Posterior cingulate gyrus (tissue), 11 donors: ENCODE results near the gene SBSN.

Experiments used
- DNase-seq, 10 donors: peaks; one replicate each; pipeline versions ENCODE4 v3.0.0 to v3.0.0-alpha.2; 2020 to 2021; ENCODE audit warnings: mixed read lengths in 3 of 10
- intact Hi-C: fragments of 100-400 bp; cut with DNase I; formaldehyde crosslinking; loops from one replicate; pipeline ENCODE4 v1.15.1; 2023

Gene SBSN

GRCh38 chr19:35555301-35556005 lies 27.3 kb upstream of the SBSN start:
- DNase-seq = peak in 2 of 10 donors; percentile 62 to 70
- intact Hi-C loops = no loop called here

DNA sequence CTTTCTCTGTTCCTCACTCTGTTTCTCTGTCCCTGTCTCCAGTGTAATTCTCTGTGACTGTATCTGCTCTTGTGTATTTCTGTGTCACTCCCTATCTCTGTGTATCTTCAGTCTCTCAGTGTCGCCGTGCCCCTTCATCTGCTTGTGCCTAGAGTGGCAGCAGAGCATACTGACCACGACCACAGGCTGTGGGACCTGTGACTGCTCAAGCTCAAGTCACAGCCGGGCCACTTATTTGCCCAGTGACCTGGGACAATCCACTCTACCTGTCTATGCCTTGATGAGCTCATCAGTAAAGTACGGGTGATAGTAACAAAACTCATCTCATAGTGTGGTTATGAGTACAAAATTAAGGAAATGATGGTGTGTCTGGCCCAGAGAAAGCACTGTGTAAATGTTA lies 26.0 kb upstream of the SBSN start:
- intact Hi-C loops = no loop called here
- peak in 2 of 10 donors; percentile 15 to 36 for DNase-seq

DNA sequence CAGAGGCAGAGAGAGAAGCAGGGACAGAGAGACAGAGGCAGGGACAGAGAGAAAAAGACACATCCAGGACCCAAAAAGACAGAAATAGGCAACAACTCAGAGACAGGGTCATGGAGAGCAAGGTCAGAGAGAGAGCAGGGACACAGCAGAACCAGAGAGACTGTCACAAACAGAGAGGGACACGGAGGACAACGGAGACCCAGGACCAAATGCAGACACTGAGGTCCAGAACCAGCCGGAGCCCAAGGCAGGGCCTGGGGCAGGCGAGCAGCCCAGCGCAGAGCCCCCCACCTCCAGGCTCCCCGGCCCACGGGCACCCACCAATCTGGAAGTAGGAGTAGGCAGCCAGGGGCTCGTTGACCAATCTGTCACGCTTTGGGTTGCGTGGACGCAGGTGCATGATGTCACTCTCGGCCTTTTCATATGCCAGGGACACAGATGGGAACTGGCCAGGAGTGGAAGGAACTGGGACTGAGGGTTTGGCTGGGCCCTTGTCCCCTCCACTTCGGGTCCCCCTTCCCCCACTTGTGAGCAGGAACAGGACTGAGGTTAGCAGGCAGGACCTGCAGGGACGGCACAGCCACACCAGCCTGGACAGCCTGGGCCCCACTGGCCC lies 25.4 kb upstream of the SBSN start:
- DNase-seq = peak in 3 of 10 donors; percentile 46 to 76 (median 64)
- intact Hi-C loops = no loop called here

DNA sequence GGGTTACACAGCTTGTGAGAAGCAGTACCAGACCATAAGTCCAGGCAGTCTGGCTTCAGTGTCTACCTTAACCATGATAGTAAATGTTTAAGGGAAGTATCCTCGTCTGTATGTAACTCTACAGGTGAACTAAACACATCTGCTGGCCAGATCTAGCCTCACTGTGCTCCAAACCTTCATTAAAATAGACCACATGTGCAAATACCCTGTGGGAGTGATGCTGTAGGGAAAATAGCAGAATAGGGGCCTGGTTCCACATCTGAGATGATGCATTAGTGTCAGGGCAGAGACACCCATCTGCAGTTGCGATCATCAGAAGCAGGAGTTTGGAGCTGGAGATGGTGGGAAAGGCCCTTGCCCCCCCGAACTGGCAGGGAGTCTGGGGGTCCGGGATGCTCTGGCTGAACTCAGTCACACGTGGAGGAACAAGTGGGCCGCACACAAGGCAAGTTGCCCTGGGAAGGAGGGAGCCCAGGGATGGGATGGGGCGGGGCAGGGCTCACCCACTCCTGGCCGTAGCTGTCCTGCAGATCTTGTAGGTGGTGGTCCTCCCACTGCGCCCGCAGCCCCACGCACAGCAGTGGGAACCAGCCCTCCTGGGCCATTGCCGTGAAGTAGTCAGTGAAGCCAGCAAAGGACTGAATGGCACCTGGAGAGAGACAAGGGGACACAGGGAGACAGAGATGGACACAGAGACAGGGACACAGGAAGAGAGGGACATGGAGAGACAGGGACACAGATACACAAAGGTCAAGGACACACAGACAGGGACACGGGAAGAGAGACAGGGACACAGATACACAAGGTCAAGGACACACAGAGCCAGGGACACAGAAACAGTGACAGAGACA lies 24.6 kb upstream of the SBSN start:
- intact Hi-C loops = no loop called here
- DNase-seq = peak in 3 of 10 donors; percentile 44 to 70 (median 57)

- intact Hi-C loops = no loop called here
Measured at GRCh38 chr19:35551091-35551810, 23.1 kb upstream of the SBSN start.

GRCh38 chr19:35549879-35550523 lies 21.9 kb upstream of the SBSN start:
- DNase-seq = peak in 1 of 10 donors; percentile 44
- intact Hi-C loops = loop anchor here (1.0 to 5.0 kb wide), 3 partner anchors 59 to 166 kb away; partner anchors contain the start of gene RBM42

More at GRCh38 chr19:35551091-35551810, 23.1 kb upstream of the SBSN start:
- DNase-seq = peak in 3 of 10 donors; percentile 47 to 74 (median 59)

DNA sequence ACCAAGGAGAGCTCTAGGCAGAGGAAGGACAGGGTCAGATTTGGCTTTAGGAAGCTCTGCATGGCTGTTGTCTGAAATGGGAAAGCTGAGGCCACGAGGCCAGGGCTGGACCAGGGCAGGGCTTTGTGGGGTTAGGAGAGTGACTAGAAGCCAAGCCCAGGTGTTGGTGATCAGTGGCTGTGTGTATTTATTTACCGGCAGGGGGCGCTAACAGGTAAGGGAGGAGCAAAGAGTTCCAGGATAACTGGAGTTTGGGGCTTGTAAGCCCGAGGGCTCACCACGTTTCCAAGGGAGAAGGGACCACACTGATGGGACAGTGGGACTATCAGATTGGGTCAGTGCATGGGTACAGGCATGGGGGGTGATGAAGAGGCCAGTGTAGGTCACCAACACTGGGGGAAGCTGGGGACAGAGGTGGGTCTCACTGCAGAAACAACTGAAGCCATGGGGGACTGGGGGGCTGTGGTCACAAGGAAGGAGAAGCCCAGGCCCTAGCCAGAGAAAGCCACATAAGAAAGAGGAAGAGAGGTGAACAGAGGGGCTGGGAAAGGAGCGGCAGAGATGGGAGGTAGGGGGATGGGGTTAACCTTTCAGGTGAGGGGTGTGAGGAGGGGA lies 21.2 kb upstream of the SBSN start:
- peak in 4 of 10 donors; percentile 31 to 46 (median 38) for DNase-seq
- intact Hi-C loops = loop anchor here (1.0 to 5.0 kb wide), 3 partner anchors 60 to 167 kb away; partner anchors contain the start of gene RBM42

GRCh38 chr19:35546532-35546931 lies 18.4 kb upstream of the SBSN start:
- intact Hi-C loops = loop anchor here (5.0 kb wide), 1 partner anchor 81 kb away; the partner anchor contains the start of gene RBM42
- no peak for DNase-seq

DNA sequence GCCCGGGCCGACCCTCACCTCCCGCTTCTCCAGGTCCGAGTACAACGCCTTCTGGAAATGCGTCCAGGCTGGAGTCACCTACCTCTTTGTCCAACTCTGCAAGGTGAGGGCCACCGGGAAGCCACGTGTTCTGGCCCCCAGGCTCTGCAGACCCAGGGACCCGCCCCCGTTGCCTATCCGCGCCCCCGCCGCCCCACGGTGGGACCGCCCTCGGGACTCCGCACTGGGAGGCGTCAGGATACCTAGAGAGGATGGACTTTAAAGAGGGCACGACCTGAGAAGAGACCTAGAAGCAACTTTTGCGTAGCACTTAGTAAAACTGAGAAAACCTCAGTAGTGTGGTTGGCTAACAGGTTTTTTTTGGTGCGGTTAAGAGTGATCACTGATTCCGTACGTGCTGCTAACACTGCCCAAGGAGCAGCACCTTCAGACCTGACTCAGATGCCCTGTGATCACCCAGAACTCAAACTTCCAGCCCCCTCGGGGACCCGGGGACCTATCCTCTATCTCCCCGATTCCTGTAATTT lies 17.8 kb upstream of the SBSN start:
- intact Hi-C loops = loop anchor here (1.0 to 5.0 kb wide), 2 partner anchors 81 to 171 kb away; partner anchors contain the start of gene RBM42

DNA sequence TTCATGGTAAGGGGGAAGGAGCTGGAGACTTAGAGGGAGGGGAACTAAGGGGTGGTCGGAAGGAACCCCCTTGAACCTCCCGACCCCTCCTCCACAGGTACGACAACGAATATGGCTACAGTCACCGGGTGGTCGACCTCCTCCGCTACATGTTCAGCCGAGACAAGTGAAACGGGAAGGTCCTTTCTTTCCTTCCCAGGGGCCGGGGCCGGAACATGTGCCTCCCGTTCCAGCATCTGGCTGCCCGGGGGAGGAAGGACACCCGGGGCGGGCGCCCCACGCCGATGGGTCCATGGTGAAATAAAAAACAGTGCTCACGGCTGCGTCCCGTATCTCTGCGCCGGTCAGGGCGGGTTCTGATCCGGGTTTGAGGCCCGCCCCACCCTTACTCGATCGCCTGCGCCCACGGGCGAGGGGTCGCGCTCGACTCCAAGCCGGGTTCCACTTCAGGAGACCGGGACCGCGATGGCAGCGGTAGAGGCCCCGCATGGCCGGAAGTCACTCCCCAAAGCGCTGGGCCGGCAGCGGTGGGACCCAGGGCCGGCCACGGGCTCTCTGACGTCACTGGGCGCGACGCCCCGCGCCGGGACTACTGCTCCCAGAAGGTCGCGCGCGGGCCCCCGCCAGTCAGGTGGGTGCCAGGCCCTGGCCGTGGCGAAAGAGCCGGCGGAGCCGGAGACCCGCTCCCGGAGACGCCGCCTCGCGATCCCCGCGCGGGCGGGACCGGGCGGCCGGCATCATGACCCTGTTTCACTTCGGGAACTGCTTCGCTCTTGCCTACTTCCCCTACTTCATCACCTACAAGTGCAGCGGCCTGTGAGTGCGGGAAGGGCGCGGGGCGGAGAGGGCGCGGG lies 17.1 kb upstream of the SBSN start, which contains the start of gene TMEM147:
TMEM147 (plus strand) TSS at position 626 of the 854 bp plus-strand sequence; CDS start at position 740, 114 bp downstream.
- peak; percentile 87 to 99 (median 92) for DNase-seq

More for the DNA sequence above, 17.8 kb upstream of the SBSN start:
- peak in 3 of 10 donors; percentile 20 to 85 (median 25) for DNase-seq

DNA sequence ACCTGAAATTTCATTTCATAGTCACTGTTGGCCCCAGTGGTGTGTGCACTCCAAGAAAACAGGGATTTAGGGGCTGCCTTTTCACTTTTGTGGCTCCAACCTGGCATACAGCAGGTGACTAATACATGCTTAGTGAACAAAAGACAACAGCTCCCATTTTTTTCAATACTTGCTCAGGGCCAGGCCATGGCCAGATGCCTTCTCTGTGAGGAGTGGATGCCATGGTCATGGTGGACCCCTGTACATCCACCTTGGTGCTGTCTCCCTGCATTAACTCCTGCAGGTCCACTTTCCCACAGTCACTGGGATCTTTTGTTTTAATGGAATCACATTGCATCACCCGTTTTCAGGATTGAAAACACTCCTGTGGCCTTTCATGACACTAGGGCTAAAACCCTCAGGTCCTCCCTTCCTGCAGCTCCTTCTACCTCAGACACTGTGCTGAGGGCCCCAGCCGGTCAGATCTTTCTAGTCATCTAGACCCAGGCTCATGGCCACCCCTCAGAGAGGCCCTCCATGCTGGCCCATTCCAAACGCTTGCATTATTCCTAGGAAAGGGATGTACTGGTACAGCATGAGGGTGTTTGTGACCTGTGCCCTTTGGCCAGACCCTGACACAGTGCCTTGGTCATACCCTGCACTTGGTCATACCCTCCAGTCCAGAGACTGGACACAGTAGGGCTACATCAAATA lies 16.1 kb upstream of the SBSN start:
- no peak for DNase-seq
- intact Hi-C loops = no loop called here

More for the DNA sequence above, 17.1 kb upstream of the SBSN start, which contains the start of gene TMEM147:
- intact Hi-C loops = loop anchor here (1.0 to 5.0 kb wide), 2 partner anchors 82 to 172 kb away; partner anchors contain the start of gene RBM42

GRCh38 chr19:35543280-35544109 lies 15.4 kb upstream of the SBSN start:
- intact Hi-C loops = no loop called here
- no peak for DNase-seq

DNA sequence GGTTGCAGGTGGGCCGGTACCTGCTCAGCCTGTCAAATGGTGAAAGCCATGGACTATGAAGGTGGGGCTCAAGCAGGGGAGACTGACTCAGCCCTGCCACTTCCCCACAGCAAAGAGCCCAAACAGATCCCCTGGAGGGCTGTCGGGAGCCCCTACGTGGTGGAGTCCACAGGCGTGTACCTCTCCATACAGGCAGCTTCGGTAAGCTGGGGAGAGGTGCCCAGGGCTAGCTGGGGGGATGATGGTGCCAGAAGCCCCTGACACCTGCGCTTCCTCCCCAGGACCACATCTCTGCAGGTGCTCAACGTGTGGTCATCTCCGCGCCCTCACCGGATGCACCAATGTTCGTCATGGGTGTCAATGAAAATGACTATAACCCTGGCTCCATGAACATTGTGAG lies 14.1 kb upstream of the SBSN start:
- no peak for DNase-seq
- intact Hi-C loops = no loop called here

DNA sequence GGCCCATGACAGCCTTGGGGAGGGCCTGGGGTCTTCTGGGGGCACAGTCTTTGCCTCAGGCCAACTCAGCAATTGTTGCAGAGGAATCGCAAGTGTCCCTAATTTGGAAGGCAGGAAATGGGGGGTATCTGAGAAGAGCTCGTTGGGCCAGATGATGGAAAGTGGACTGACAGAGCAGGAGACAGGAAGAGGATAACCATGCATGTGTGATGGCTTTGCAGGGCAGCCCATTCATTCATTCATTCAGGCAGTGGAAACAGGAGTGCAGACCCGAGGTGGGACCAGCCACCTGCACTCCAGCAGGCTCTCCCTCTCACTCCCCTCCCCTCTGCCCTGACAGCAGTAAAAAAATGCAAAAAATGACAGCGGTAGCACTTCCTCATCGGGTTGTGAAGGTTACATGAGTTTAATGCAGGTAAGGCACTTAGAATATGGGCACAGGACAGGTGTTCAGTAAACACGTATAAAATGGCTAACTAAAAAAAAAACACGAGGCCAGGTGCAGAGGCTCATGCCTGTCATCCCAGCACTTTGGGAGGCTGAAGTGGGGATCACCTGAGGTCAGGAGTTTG lies 12.3 kb upstream of the SBSN start:
- intact Hi-C loops = no loop called here
- DNase-seq = no peak

GRCh38 chr19:35539850-35540249 lies 11.7 kb upstream of the SBSN start:
- intact Hi-C loops = no loop called here
- DNase-seq = no peak

DNA sequence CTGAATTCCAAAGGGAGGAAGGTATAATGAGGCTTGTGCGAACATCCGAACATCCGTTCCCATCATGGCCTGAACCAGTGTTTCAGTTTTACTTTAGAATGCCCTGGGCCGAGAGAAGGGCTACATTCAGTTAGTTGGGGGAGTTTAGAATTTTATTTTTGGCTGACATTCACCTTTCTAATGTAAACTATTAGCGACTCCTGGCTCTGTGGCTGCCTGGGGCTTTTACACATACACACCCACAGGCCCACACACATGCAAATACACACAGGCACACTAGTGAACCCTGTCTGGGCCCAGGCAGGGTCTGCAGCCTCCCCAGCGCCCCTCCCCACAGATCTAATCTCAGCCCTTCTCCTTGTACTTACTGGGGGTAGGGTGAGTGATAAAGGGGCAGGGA lies 11.2 kb upstream of the SBSN start:
- DNase-seq = no peak

More for the DNA sequence above, 11.2 kb upstream of the SBSN start:
- intact Hi-C loops = no loop called here
